HTR-8/SVneo (cell line): Measurements from ENCODE around the gene KIAA1614.
"Not testable (repeated sequence)": the region's sequence is repeated elsewhere in the genome, so short reads cannot be mapped to it uniquely, and the experiment has no call there.

Experiments used
- DNase-seq: peaks from one replicate; pipeline ENCODE4 v3.0.0; 2011; ENCODE audit warnings: low spot score, mixed read lengths; ENCODE audit not compliant: insufficient read length
- FAIRE-seq: peaks from 2 replicates; lab custom pipeline; 2011; peaks lifted over from hg19 to GRCh38; lab: Jason Lieb, UNC

Gene KIAA1614

DNA sequence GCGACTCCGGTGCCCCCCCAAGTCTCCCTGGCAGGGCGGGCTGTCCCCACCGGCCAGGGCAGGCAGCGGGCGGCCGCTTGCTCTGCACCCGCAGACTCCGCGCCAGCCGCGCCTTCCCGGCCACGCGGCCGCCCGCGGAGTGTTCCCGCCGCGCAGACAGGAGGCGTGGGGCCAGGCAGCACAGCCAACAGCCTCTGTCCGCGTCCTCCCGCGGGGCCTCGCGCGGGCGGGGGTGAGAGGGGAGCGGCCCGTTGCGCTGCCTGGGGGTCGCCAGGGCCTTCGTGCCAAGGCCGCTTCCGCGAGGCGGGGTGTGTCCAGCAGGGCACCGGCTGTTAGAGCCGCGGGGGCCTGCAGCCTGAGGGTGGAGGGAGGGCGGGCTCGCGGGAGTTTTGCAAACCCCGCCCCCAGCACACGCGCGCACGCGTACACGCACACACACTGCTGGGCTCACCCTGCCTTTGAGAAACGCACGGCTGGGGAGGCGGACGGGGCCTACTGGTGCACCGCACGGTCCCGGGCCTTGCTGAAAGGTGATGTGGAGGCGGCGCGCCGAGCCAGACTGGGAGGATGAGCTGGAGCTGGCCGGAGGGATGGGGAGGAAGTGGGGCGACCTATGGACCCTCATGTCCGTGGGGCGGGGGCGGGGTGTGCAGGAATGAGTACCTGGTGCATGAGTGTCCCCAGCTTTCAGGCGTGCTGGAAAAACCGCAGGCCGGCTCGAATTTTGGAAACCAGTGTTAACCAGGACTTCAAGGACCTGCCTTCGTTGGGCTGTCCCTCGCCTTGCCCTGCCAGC, 41.5 kb downstream of the KIAA1614 start:
- no peak for DNase-seq
- FAIRE-seq = no peak

DNA sequence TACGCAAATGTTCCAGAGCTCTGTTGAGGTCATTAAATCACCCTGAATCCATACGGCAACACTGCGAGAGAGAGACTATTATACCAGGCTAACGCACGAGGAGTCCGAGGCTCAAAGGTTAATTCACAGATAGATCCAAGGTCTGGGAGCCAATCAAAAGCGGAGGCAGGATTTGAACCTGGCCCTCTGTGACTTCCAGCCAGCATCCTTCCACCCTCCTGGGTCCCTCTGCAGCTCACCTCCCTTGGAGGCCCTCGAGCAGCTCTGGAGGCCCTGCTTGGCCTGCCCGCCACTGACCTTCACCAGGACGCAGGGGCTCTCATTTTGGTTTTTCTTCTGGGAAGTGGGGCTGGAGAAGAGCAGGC, 42.1 kb downstream of the KIAA1614 start:
- DNase-seq (no peak), FAIRE-seq (no peak)

DNA sequence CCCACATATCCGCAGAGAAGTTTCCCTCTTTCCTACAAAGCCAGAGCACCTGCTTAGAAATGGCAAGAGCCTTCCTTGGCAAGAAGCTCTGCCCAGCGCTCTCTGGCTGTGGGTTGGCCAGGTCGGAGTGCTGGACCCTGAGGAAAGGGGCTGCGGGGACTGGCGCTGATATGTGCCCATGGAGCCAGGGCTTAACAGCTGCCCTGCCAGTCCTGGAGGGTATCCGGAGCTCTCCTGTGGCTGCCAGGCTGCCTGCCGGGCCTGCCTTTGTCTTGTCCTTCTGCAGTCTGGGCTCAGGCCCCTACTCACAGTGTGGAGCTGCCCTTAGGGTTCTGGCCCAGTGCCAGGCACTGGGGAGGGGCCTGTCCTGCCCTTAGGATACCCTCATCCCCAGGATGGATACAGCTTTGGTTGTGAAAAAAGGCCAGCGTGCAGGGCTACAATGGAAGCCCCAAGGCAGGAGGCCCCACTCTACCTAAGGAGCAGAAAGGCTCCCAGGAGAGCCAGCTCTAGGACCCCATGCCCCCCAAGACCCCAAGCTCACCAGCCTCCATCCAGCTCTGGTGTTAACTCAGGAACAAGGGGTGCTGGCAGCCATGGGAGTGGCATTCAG, 43.4 kb downstream of the KIAA1614 start:
- DNase-seq (no peak), FAIRE-seq (no peak)

DNA sequence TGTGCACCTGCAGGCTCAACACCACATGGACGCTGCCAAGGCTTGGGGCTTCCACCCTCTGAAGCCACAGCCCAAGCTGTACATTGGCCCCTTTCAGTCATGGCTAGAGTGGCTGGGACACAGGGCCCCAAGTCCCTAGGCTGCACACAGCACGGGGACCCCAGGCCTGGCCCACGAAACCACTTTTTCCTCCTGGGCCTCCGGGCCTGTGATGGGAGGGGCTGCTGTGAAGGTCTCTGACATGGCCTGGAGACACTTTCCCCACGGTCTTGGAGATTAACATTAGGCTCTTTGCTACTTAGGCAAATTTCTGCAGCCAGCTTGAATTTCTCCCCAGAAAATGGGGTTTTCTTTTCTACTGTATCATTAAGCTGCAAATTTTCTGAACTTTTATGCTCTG, 46.9 kb downstream of the KIAA1614 start:
- not testable (repeated sequence) for DNase-seq, FAIRE-seq

- DNase-seq = no peak
Observed at GRCh38 chr1:180961622-180962021, 48.9 kb downstream of the KIAA1614 start.

GRCh38 chr1:180962178-180962577, 49.5 kb downstream of the KIAA1614 start:
- DNase-seq (no peak), FAIRE-seq (no peak)

More at GRCh38 chr1:180961622-180962021, 48.9 kb downstream of the KIAA1614 start:
- FAIRE-seq = no peak

- DNase-seq (no peak), FAIRE-seq (no peak)
Observed at GRCh38 chr1:180964056-180964455, 51.4 kb downstream of the KIAA1614 start.

GRCh38 chr1:180964595-180964994, 51.9 kb downstream of the KIAA1614 start:
- DNase-seq = no peak
- FAIRE-seq = no peak

GRCh38 chr1:180966312-180966711, 53.6 kb downstream of the KIAA1614 start:
- no peak for FAIRE-seq
- DNase-seq = no peak

DNA sequence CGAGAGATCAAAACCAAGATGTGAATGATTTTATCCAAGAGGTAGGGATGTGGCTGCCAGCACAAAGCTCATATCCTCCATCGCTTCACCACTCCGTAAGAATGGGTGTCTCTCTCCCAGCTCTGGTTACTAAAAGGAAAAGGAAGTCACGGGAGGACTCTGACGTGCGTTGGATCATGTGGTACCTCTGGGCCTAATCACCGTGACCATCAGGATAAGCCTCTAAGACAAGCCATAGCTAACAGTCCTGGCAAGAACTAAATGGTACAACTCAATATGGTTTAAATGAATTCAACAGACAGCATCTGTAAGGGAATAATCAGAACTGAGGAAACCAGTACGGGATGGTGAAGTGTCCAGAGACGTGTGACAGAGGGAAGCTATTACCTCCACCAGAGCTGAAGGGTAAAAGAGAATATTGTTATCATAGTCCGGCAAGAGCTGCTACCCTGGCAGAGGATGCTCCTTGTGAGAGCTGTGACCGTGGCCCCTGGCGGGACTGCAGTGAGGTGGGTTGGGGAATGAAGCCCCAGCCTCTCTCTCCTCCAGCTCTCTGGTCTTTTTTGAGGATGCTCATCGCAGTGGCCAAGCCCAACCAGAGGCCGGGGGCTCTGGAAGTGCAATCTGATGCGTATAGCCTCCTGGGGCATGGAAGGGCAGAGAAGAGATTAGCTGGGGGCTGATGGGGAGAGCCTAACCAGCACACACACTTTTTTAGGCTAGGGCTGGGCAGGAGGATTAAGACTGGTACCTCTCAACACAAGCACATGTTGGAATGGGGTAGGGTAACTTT, 54.2 kb downstream of the KIAA1614 start:
- FAIRE-seq = no peak

GRCh38 chr1:180967558-180967957, 54.9 kb downstream of the KIAA1614 start:
- DNase-seq (no peak), FAIRE-seq (no peak)

More for the DNA sequence above, 54.2 kb downstream of the KIAA1614 start:
- no peak for DNase-seq

- not testable (repeated sequence) for FAIRE-seq, DNase-seq
Observed at GRCh38 chr1:180968834-180969233, 56.1 kb downstream of the KIAA1614 start.

- DNase-seq (no peak), FAIRE-seq (no peak)
Observed at GRCh38 chr1:180969434-180969833, 56.7 kb downstream of the KIAA1614 start.

DNA sequence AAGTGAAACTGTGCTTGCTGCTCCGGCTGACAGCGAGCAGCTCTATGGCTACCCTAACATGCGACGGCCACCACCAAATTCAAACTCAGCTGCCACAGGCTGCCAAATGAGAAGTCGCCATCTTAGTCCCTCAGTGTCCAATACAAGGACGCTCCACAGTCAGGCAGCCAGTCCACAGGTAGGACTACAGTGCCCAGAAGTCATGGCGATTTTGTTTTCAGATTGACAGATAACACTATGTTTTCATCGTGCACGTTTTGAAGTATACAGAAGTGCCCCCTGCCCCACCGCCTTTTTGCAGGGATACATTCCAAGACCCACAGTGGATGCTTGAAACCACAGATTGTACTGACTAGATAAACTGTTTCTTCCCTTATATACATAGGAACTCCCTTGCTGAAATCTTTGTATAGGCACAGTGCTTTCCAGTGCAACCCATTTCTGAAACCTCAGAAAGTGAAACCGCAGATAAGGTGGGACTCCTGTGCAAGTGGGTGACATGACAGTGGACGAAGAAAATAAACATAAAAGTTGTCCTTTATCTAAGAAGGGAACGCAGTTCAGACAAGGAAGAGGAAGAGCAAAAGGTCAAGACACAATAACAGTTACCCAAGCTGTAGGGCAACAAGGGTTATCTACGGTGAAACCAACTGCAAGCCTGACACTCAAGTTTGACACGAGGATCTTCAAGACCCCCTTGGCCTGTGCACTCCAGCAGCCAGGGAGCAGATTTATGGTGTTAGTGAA, 57.8 kb downstream of the KIAA1614 start:
- FAIRE-seq (no peak), DNase-seq (no peak)

DNA sequence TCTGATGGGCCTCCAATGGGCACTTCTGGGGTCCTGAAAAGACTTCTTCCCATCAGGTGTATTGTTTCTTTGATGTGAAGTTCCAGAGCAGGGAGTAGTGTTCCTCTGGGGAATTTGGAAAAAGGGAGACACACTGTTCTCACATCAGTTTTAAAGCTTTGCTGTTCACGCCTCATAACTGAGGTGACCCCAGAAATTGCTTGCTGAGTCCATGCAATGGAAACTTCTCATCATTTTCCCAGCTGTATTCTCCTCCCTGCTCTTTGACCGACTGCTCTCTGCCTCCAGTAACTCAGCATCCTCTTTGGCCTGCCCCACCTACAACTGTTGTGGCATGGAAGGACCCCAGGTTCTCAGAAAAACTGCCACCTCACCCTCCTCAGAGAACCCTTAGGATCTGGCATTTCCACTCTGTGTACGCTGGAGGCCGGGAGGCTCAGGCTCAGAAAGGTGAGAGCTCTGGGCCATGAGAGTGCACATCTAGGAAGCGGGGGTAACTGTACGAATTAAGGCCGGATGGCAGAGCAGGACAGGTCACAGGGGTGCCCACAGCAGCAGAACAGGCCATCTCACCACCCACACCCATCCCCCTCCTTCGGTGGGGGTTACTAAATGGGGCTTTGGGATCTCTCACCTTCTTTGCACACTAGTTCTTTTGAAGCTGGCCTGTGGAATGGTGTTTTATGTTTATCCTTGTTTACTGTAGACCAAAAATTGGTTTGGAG, 58.7 kb downstream of the KIAA1614 start:
- DNase-seq = no peak
- no peak for FAIRE-seq

GRCh38 chr1:180973369-180973768, 60.7 kb downstream of the KIAA1614 start:
- no peak for FAIRE-seq
- DNase-seq = no peak

DNA sequence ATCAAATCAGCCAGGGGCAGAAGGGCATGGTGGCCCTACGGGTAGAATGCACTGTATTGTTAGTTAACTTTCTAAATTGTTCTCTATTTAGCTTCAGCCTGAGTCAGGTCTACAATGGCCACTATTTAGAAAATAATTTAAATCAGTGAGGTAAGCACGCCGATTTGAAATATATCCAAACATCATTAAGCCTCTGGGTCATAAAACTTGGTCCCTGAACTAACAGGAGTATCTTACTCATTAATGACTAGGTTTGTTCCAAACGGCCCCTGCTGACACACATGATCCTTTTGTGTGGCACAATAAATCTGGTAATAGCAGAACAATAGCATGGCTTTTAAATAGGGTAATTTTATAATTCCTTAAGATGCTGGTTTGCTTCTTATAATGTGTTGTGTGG, 61.5 kb downstream of the KIAA1614 start:
- FAIRE-seq (no peak), DNase-seq (no peak)

- FAIRE-seq = no peak
- DNase-seq = no peak
Observed at GRCh38 chr1:180975551-180975950, 62.9 kb downstream of the KIAA1614 start.

- no peak for DNase-seq
- no peak for FAIRE-seq
Observed at GRCh38 chr1:180976191-180976590, 63.5 kb downstream of the KIAA1614 start.
